ENCODE data around the gene ZBTB7C. TPM values are rescaled to one million over a fixed set of nuclear protein-coding genes. Genes with fewer than 3 reads are reported as not detected.

ZBTB7C gene
- total and polyA plus RNA-seq, 2 of the 8 experiments (the other 6 are each of a cell fraction or from before 2014, with no cell fraction given), result 0.15 to 0.45 TPM

GRCh38 chr18:48436907-48437306, 27.7 kb upstream of the ZBTB7C start:
- H3K36me3 ChIP-seq (ENCODE audit: control insufficient read depth in 2 of 4, insufficient read depth in 4 of 4, low read length in 3 of 4), result no peaks in the 10 kb centered on the region
- H2BK12ac ChIP-seq (ENCODE audit: low read depth, low read length), result no peak overlapping the region
- TF ChIP-seq ASH2L (IDR thresholded peaks at IDR 0.05; ENCODE audit: low read length) (no peak), TAF1 (IDR thresholded peaks at IDR 0.05; ENCODE audit: low read depth, low read length) (no peak), SP1 (IDR thresholded peaks at IDR 0.05; ENCODE audit: low read depth, low read length) (no peak), GABPA (IDR thresholded peaks at IDR 0.05; ENCODE audit: borderline replicate concordance, insufficient read depth, low read length) (no peak), TEAD4 (IDR thresholded peaks at IDR 0.05; ENCODE audit: low read depth, low read length) (no peak), ATF3 (IDR thresholded peaks at IDR 0.05; ENCODE audit: insufficient read depth, low read depth, low read length) (no peak), KDM1A (IDR thresholded peaks at IDR 0.05; ENCODE audit: borderline replicate concordance, low read length) (no peak), BACH1 (IDR thresholded peaks at IDR 0.05; ENCODE audit: low read length) (no peak), RBBP5 (IDR thresholded peaks at IDR 0.05; ENCODE audit: borderline replicate concordance, low read depth, low read length) (no peak)
- H2AFZ ChIP-seq (ENCODE audit: low read length), result no peak overlapping the region
- no peak overlapping the region for H2AK5ac ChIP-seq (ENCODE audit: low read depth, low read length)
- H2BK120ac ChIP-seq (replicated peaks; ENCODE audit: low read depth, low read length), result no peak overlapping the region
- H3K18ac ChIP-seq (ENCODE audit: extremely low read depth, low read length), result no peak overlapping the region
- 79% methylated on average over 3 of the region's 3 CpGs; no CpG with 5 or more reads in 1 of the 2 experiments for WGBS, 2 experiments (ENCODE audit: extremely low coverage in 1 of 2, insufficient coverage in 1 of 2, insufficient read length in 1 of 2, insufficient replicate concordance in 2 of 2, low coverage in 1 of 2, low lambda C conversion rate in 2 of 2, missing lambda C conversion rate in 1 of 2)
- no peaks in the 10 kb centered on the region for H3K9me3 ChIP-seq (ENCODE audit: insufficient read depth in 2 of 2, low read depth in 1 of 2, low read length in 1 of 2)
- H4K8ac ChIP-seq (ENCODE audit: extremely low read depth, insufficient read depth, low read length), result no peak overlapping the region
- no peak overlapping the region for H2BK5ac ChIP-seq (ENCODE audit: low read depth, low read length)
- H2BK20ac ChIP-seq (ENCODE audit: low read length), result no peak overlapping the region
- H3K23me2 ChIP-seq (ENCODE audit: low read depth, low read length), result no peaks in the 10 kb centered on the region
- H3K27ac ChIP-seq (ENCODE audit: low read depth, low read length), result no peak overlapping the region
- H3K27me3 ChIP-seq (replicated peaks in 1 of 4; ENCODE audit: control insufficient read depth in 3 of 4, extremely low read depth in 1 of 4, insufficient read depth in 3 of 4, low read length in 3 of 4), result 0 out of 7 replicates have a peak, but pooled peaks cover 0 to 2% (median 0%) of the 10 kb centered on the region in 4 experiments
- no peaks in the 10 kb centered on the region for H3K79me2 ChIP-seq (ENCODE audit: control insufficient read depth in 1 of 2, insufficient read depth in 2 of 2, low read length in 2 of 2)
- no peaks in the 10 kb centered on the region for H4K20me1 ChIP-seq (replicated peaks in 1 of 2; ENCODE audit: control insufficient read depth in 1 of 2, insufficient read depth in 2 of 2, low read length in 2 of 2)
- no peak overlapping the region for H4K91ac ChIP-seq (replicated peaks; ENCODE audit: insufficient read length, low read length)
- no peak overlapping the region for H3K4me2 ChIP-seq (ENCODE audit: insufficient read depth in 1 of 2, low read depth in 2 of 2, low read length in 2 of 2)
- H3K4me3 ChIP-seq (ENCODE audit: extremely low read depth in 1 of 4, insufficient read depth in 2 of 4, low read depth in 3 of 4, low read length in 4 of 4), result no peak overlapping the region
- no peak overlapping the region for H3K9ac ChIP-seq (replicated peaks in 1 of 4; ENCODE audit: extremely low read depth in 1 of 4, low read depth in 3 of 4, low read length in 3 of 4)
- H3K4me1 ChIP-seq (replicated peaks in 1 of 4; ENCODE audit: control insufficient read depth in 3 of 4, insufficient read depth in 4 of 4, low read length in 3 of 4), result no peaks in the 10 kb centered on the region
- H2BK15ac ChIP-seq (ENCODE audit: low read length), result no peak overlapping the region
- H3K4ac ChIP-seq (replicated peaks; ENCODE audit: insufficient read length, low read depth, low read length), result no peak overlapping the region
- FAIRE-seq (no peak), DNase-seq (ENCODE audit: low read depth in 1 of 2, low spot score in 2 of 2) (no peak)
- no peak overlapping the region for H3K56ac ChIP-seq (replicated peaks; ENCODE audit: insufficient read length, low read depth, low read length)
- POLR2A ChIA-PET (ENCODE audit: partially characterized antibody), result no interaction called here
- CTCF ChIA-PET (ENCODE audit: partially characterized antibody), result interaction anchor here (1.2 to 3.1 kb wide), 8 partner anchors 9 to 406 kb away, joined by 3 to 16 read pairs (median 4); no protein-coding TSS in a partner anchor
- no peak overlapping the region for H3K23ac ChIP-seq (ENCODE audit: insufficient read length)
- H3K14ac ChIP-seq (ENCODE audit: insufficient read length), result no peak overlapping the region
- H3K79me1 ChIP-seq (ENCODE audit: low read depth, low read length), result no peaks in the 10 kb centered on the region
- H4K5ac ChIP-seq (ENCODE audit: insufficient read length, low read depth, low read length), result no peak overlapping the region
